AG04449 (cell line): Measurements from ENCODE around the gene C2orf81.

ENCODE experiments used
- CTCF ChIA-PET: fragments of 350-600 bp; formaldehyde crosslinking; extraction: SDS; loops from one replicate; lab custom pipeline; 2021; ENCODE audit warnings: antibody characterized with exemption; lab: Yijun Ruan, JAX
- POLR2A ChIA-PET: fragments of 400-600, 350-600 bp; formaldehyde crosslinking; extraction: SDS; loops from one replicate; lab custom pipeline; 2020; ENCODE audit warnings: antibody characterized with exemption, inconsistent platforms; lab: Yijun Ruan, JAX
- DNase-seq: peaks from one replicate; pipeline ENCODE4 v3.0.0-alpha.2; 2010; ENCODE audit warnings: low read depth, low spot score
- H3K4me3 ChIP-seq: 2 replicates; pipeline ENCODE4 v1.5.1; 2011; ENCODE audit warnings: low read depth, mild to moderate bottlenecking, control low read depth, low read length
- CTCF ChIP-seq: IDR thresholded peaks from one replicate; pipeline ENCODE4 v1.5.1; 2011; ENCODE audit warnings: mild to moderate bottlenecking, moderate library complexity, low read length, control low read depth, inconsistent platforms; ENCODE audit not compliant: insufficient read depth; ENCODE audit errors: missing control alignments

Gene C2orf81

GRCh38 chr2:74417763-74418162 lies 3.7 kb downstream of the C2orf81 start:
- H3K4me3 ChIP-seq = no peak overlapping the region
- DNase-seq = no peak
- CTCF ChIA-PET = interaction anchor here (0.8 to 1.2 kb wide), 2 partner anchors 9 to 26 kb away, joined by 3 read pairs; no protein-coding TSS in a partner anchor
- POLR2A ChIA-PET = no interaction called here
- TF ChIP-seq CTCF = no peak

- no peak overlapping the region for H3K4me3 ChIP-seq
- POLR2A ChIA-PET = no interaction called here
- CTCF ChIA-PET = no interaction called here
- DNase-seq = no peak
- TF ChIP-seq CTCF = no peak
These were observed 4.2 kb downstream of the C2orf81 start for GRCh38 chr2:74417197-74417596.

- DNase-seq = no peak
- ChIA-PET CTCF (no interaction called here), POLR2A (no interaction called here)
- TF ChIP-seq CTCF = no peak
- no peak overlapping the region for H3K4me3 ChIP-seq
These were observed 4.6 kb downstream of the C2orf81 start for GRCh38 chr2:74416778-74417177.

GRCh38 chr2:74415762-74416395 lies 5.5 kb downstream of the C2orf81 start:
- H3K4me3 ChIP-seq = no peak overlapping the region; the same call in 1 of the 2 replicates
- ChIA-PET POLR2A (no interaction called here), CTCF (interaction anchor here (0.6 to 1.4 kb wide), 5 partner anchors 12 to 166 kb away, joined by 3 to 5 read pairs (median 3); no protein-coding TSS in a partner anchor)
- TF ChIP-seq CTCF = no peak
- DNase-seq = no peak

- DNase-seq = no peak
- POLR2A ChIA-PET = no interaction called here
- CTCF ChIA-PET = interaction anchor here (0.6 to 2.2 kb wide), 6 partner anchors 12 to 166 kb away, joined by 3 to 8 read pairs (median 4); no protein-coding TSS in a partner anchor
- TF ChIP-seq CTCF = peak; percentile 31
- peak overlapping the region; percentile 43 for H3K4me3 ChIP-seq
These were observed 6.3 kb downstream of the C2orf81 start for GRCh38 chr2:74414881-74415761.

GRCh38 chr2:74414441-74414840 lies 7.0 kb downstream of the C2orf81 start:
- no peak for TF ChIP-seq CTCF
- ChIA-PET POLR2A (no interaction called here), CTCF (interaction anchor here (1.1 to 2.4 kb wide), 3 partner anchors 13 to 165 kb away, joined by 3 to 12 read pairs (median 8); no protein-coding TSS in a partner anchor)
- no peak for DNase-seq
- H3K4me3 ChIP-seq = no peak overlapping the region; the same call in 1 of the 2 replicates
